GM23338 (cell line): ENCODE data around the gene DLX4.

Experiments
- CTCF ChIP-seq, 2 experiments: fragments of 200-600 bp in 1 of 2; sonication (generic) in 1 of 2; conservative IDR thresholded peaks; 2 replicates each; pipeline versions ENCODE4 v1.5.1 to v1.6.1; 2016 to 2017; ENCODE audit warnings: antibody characterized with exemption in 2 of 2, low read depth in 2 of 2, mild to moderate bottlenecking in 2 of 2, moderate library complexity in 1 of 2
- EZH2 ChIP-seq: fragments of 200-600 bp; sonication (generic); IDR thresholded peaks from one replicate; pipeline ENCODE4 v1.8.0; 2017; ENCODE audit warnings: antibody characterized with exemption, mild to moderate bottlenecking, low read depth; ENCODE audit not compliant: unreplicated experiment
- EZH2phosphoT487 ChIP-seq: fragments of 200-600 bp; sonication (generic); IDR thresholded peaks from one replicate; pipeline ENCODE4 v1.8.1; 2018; ENCODE audit warnings: antibody characterized with exemption; ENCODE audit not compliant: unreplicated experiment
- POLR2AphosphoS5 ChIP-seq: IDR thresholded peaks from 2 replicates; pipeline ENCODE4 v1.6.1; 2016; ENCODE audit warnings: antibody characterized with exemption, low read depth

- no peak for TF ChIP-seq EZH2
- no peak for TF ChIP-seq CTCF (conservative IDR thresholded peaks at IDR 0.05; ENCODE audit: low read depth in 2 of 2)
- TF ChIP-seq EZH2phosphoT487, result no peak
- TF ChIP-seq POLR2AphosphoS5, result no peak
These were observed 3.5 kb upstream of the DLX4 start for GRCh38 chr17:49965524-49965909.
